ENCODE measurements around the gene GPATCH1.

Gene GPATCH1

GRCh38 chr19:33108161-33108560 is 27.2 kb downstream of the GPATCH1 start (continued):
- TF ChIP-seq RBAK (tag by site-specific recombination; IDR thresholded peaks at IDR 0.05) (no peak), ZNF776 (tag by site-specific recombination; IDR thresholded peaks at IDR 0.05; ENCODE audit: borderline replicate concordance) (no peak), OVOL3 (tag by site-specific recombination; IDR thresholded peaks at IDR 0.05) (no peak), ZNF280D (tag by site-specific recombination; IDR thresholded peaks at IDR 0.05) (no peak), EGR2 (tag by site-specific recombination; IDR thresholded peaks at IDR 0.05; ENCODE audit: low read depth) (peak; percentile 90), TRIM28 (IDR thresholded peaks at IDR 0.05; ENCODE audit: borderline replicate concordance, low read length) (no peak), ZNF624 (tag by site-specific recombination; IDR thresholded peaks at IDR 0.05) (no peak), SP2 (tag by site-specific recombination; IDR thresholded peaks at IDR 0.05) (peak; percentile 19; the same call in 1 of the 2 replicates), ZEB2 (tag by site-specific recombination; IDR thresholded peaks at IDR 0.05) (no peak), ZNF585B (tag by site-specific recombination; IDR thresholded peaks at IDR 0.05) (no peak), ZNF248 (tag by site-specific recombination; IDR thresholded peaks at IDR 0.05) (no peak)

- CTCF ChIA-PET = interaction anchor here (1.2 to 6.5 kb wide), 4 partner anchors 9 to 134 kb away, joined by 4 to 45 read pairs (median 8); no protein-coding TSS in a partner anchor
- TF ChIP-seq SP7 (tag by site-specific recombination; IDR thresholded peaks at IDR 0.05) = 0 out of 2 replicates have a peak, but pooled peaks have one; percentile 19
- no peak for TF ChIP-seq ZNF585B (tag by site-specific recombination; IDR thresholded peaks at IDR 0.05)
- no peak for TF ChIP-seq ZNF664 (tag by site-specific recombination; IDR thresholded peaks at IDR 0.05)
- TF ChIP-seq ZSCAN5A (tag by site-specific recombination; IDR thresholded peaks at IDR 0.05) = no peak
- TF ChIP-seq ZNF677 (tag by site-specific recombination; IDR thresholded peaks at IDR 0.05) = no peak
- Histone ChIP-seq H3K9me3 (ENCODE audit: control insufficient read depth, insufficient read depth, low read depth, low read length) (no peaks in the 10 kb centered on the region), H3K4me3 (ENCODE audit: low read depth, low read length) (no peak overlapping the region), H3K36me3 (ENCODE audit: control insufficient read depth in 2 of 2, insufficient read depth in 1 of 2, low read length in 2 of 2) (peaks cover 72 to 100% of the 10 kb centered on the region in 2 experiments), H3K27ac (ENCODE audit: extremely low read depth, low read depth, low read length) (no peak overlapping the region), H3K4me1 (ENCODE audit: control insufficient read depth, insufficient read depth, low read length) (no peaks in the 10 kb centered on the region)
- POLR2A ChIA-PET = no interaction called here
Observed at GRCh38 chr19:33110137-33110910, 29.3 kb downstream of the GPATCH1 start.

- ChIA-PET POLR2A (no interaction called here), CTCF (interaction anchor here (3.8 to 6.5 kb wide), 2 partner anchors 13 to 135 kb away, joined by 27 to 45 read pairs; no protein-coding TSS in a partner anchor)
- peaks cover 76 to 100% of the 10 kb centered on the region in 2 experiments for H3K36me3 ChIP-seq (ENCODE audit: control insufficient read depth in 2 of 2, insufficient read depth in 1 of 2, low read length in 2 of 2)
- H3K4me3 ChIP-seq (ENCODE audit: low read depth, low read length) = no peak overlapping the region
- no peak overlapping the region for H3K27ac ChIP-seq (ENCODE audit: extremely low read depth, low read depth, low read length)
- TF ChIP-seq ZNF544 (tag by site-specific recombination; IDR thresholded peaks at IDR 0.05) (no peak), ZNF362 (tag by site-specific recombination; IDR thresholded peaks at IDR 0.05) (0 out of 2 replicates have a peak, but pooled peaks have one; percentile 0)
- H3K4me1 ChIP-seq (ENCODE audit: control insufficient read depth, insufficient read depth, low read length) = no peaks in the 10 kb centered on the region
- no peaks in the 10 kb centered on the region; the same call in 1 of the 2 replicates for H3K9me3 ChIP-seq (ENCODE audit: control insufficient read depth, insufficient read depth, low read depth, low read length)
Observed at GRCh38 chr19:33111587-33111986, 30.6 kb downstream of the GPATCH1 start.
